Peyer's patch (tissue), 4 donors: ENCODE results near the gene LTC4S. TPM values are rescaled to one million over a fixed set of nuclear protein-coding genes. Genes with fewer than 3 reads are reported as not detected.
A peak's percentile ranks its signal among the peaks of the same experiment; 100 is the strongest.

Experiments
- DNase-seq, 3 donors: peaks; one replicate each; pipeline ENCODE4 v3.0.0-alpha.2; 2017 to 2019
- H3K27ac ChIP-seq, 4 donors: fragments of 200-600 bp; sonication (generic); one replicate each; pipeline ENCODE4 v1.5.1; 2016 to 2019
- H3K27me3 ChIP-seq, 2 donors: fragments of 200-600 bp; sonication (generic); one replicate each; pipeline ENCODE4 v1.5.1; 2019
- H3K36me3 ChIP-seq, 3 donors: fragments of 200-600 bp; sonication (generic); one replicate each; pipeline ENCODE4 v1.5.1; 2016 to 2019
- H3K4me1 ChIP-seq, 4 donors: fragments of 200-600 bp; sonication (generic); one replicate each; pipeline ENCODE4 v1.5.1; 2016 to 2019
- H3K4me3 ChIP-seq, 4 donors: fragments of 200-600 bp; sonication (generic); 1 replicate in 3 of 4; 2 replicates in 1 of 4; pipeline ENCODE4 v1.5.1; 2016 to 2019; ENCODE audit warnings: mild to moderate bottlenecking in 1 of 4
- H3K9me3 ChIP-seq, 4 donors: fragments of 200-600 bp; sonication (generic); one replicate each; pipeline ENCODE4 v1.5.1; 2016 to 2019; ENCODE audit warnings: mild to moderate bottlenecking in 1 of 4
- POLR2A ChIP-seq, 2 donors: fragments of 450-650 bp; IDR thresholded peaks; one replicate each; pipeline ENCODE4 v1.5.1; 2017; ENCODE audit warnings: antibody characterized with exemption in 2 of 2, mild to moderate bottlenecking in 2 of 2, moderate library complexity in 2 of 2
- total RNA-seq, 4 donors: library from RNA; depleted of rRNA; stranded (reverse); fragments of >200 nt; gene quantifications; one replicate each; pipeline ENCODE4 v1.1.0, GENCODE V29; 2016
- TF ChIP-seq, protein P1 (sequence below), 6 experiments: fragments of 450-650 bp in 4 of 6; fragments of 200-600 bp in 2 of 6; sonication (generic) in 1 of 6; IDR thresholded peaks; one replicate each; pipeline ENCODE4 v1.5.1; 2017 to 2019; ENCODE audit warnings: antibody characterized with exemption in 6 of 6, mild to moderate bottlenecking in 3 of 6, moderate library complexity in 1 of 6

LTC4S gene
- total RNA-seq, 4 donors from 2014 or later = 1.9 to 12.4 (median 3.6) TPM; not detected in 1

DNA sequence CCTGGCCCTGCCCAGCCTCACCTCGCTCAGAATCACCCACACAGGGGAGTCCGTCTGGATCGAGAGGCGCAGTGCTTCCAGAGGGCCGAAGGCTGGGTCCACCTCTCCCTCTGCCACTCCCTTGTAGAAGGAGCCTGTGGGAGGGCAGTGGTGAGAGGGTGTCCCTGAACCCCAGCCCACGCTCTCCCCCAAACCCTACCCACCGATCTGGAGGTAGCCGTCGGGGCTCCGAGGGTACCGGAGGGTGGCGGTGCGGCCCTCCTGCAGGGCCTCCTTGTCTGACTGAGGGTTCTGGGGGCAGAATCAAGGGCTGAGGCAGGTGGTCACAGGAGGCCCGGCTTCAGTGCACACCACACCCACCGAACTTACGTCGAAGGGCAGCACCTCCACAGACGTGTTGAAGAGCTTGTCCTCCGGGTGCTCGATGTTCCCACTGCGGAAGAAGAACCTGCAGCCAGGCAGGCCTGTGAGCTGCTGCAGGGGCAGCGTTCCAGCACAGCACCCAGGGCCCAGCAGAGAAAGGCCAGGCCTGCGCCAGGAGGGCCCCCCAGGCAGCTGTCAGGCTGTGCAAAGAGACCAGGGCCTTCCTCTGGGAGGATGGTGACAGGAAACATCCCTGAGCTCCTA is 4.5 kb downstream of the LTC4S start:
- H3K27ac ChIP-seq = no peak overlapping the region
- peaks cover 0 to 58% (median 0%) of the 10 kb centered on the region in 3 donors for H3K36me3 ChIP-seq
- H3K4me1 ChIP-seq = peaks cover 2 to 50% (median 33%) of the 10 kb centered on the region in 4 donors
- TF ChIP-seq, protein P1, sequence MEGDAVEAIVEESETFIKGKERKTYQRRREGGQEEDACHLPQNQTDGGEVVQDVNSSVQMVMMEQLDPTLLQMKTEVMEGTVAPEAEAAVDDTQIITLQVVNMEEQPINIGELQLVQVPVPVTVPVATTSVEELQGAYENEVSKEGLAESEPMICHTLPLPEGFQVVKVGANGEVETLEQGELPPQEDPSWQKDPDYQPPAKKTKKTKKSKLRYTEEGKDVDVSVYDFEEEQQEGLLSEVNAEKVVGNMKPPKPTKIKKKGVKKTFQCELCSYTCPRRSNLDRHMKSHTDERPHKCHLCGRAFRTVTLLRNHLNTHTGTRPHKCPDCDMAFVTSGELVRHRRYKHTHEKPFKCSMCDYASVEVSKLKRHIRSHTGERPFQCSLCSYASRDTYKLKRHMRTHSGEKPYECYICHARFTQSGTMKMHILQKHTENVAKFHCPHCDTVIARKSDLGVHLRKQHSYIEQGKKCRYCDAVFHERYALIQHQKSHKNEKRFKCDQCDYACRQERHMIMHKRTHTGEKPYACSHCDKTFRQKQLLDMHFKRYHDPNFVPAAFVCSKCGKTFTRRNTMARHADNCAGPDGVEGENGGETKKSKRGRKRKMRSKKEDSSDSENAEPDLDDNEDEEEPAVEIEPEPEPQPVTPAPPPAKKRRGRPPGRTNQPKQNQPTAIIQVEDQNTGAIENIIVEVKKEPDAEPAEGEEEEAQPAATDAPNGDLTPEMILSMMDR (IDR thresholded peaks at IDR 0.05) = no peak
- no peak for TF ChIP-seq POLR2A (IDR thresholded peaks at IDR 0.05)
- no peak for DNase-seq
- H3K27me3 ChIP-seq = no peaks in the 10 kb centered on the region
- no peak overlapping the region for H3K4me3 ChIP-seq
- no peaks in the 10 kb centered on the region for H3K9me3 ChIP-seq

DNA sequence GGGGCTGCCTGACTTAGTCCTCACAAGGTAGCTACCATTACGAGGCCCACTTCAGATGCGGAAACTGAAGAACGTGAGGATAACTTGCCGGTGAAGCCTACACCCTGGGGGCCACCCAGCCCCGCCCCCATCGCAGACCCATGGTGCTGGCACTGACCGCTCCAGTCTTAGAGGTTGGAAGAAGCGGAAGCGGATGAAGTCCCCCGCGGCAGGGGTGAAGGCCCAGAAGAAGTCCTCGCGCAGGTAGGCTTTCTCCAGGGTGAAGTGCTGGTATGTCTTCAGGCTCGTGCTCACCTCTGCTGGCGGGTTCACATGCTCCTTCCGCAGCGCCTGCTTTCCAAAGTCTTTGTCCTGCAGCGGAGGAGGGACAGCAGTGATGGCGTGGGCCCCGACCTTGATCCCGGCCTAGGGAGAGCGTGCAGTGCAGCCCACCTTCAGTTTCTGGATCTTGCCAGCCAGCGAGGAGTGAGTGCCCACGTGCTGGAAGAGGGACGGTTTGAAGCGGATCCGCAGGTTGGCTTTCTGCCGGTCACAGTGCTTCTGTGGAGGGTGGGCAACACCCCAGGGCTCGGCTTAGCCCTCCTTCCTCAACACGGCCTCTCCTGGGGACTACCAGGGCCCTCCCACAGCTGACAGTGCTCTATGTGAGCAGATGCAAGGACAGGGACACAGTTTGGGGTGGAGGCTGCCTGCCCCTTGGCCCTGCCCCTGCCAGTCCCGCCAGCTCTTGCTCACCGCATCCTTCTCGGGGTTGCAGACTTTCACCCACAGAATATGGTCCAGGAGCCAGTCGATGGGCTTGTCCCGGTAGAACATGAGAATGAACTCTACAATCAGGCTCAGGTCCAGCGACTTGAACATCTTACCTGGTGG is 5.2 kb downstream of the LTC4S start:
- no peak for DNase-seq
- no peaks in the 10 kb centered on the region for H3K9me3 ChIP-seq
- H3K36me3 ChIP-seq = peaks cover 0 to 58% (median 0%) of the 10 kb centered on the region in 3 donors
- H3K4me3 ChIP-seq = no peak overlapping the region
- no peak for TF ChIP-seq POLR2A (IDR thresholded peaks at IDR 0.05)
- TF ChIP-seq, protein P1 (IDR thresholded peaks at IDR 0.05) = no peak
- no peaks in the 10 kb centered on the region for H3K27me3 ChIP-seq
- peaks cover 8 to 50% (median 35%) of the 10 kb centered on the region in 4 donors for H3K4me1 ChIP-seq
- H3K27ac ChIP-seq = no peak overlapping the region

DNA sequence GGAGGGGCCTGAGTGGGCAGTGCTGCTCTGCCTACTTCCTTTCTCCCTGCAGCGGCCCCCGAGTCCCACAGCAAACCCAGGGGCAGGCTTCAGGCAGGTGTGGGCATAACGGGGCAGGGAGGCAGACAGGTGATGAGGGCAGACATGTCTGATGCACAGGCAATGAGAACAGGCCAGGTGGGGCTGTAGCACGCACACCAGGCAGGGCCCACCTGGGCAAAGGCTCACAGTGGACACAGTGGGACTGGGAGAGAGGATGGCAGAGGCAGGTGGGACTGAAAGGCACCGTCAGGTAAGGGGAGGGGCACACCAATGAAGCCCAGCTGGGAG is 5.8 kb downstream of the LTC4S start:
- no peaks in the 10 kb centered on the region for H3K9me3 ChIP-seq
- TF ChIP-seq, protein P1 (IDR thresholded peaks at IDR 0.05) = no peak
- TF ChIP-seq POLR2A (IDR thresholded peaks at IDR 0.05) = no peak
- H3K27me3 ChIP-seq = no peaks in the 10 kb centered on the region
- H3K36me3 ChIP-seq = peaks cover 0 to 58% (median 0%) of the 10 kb centered on the region in 3 donors
- H3K4me1 ChIP-seq = peaks cover 13 to 50% (median 32%) of the 10 kb centered on the region in 4 donors
- no peak overlapping the region for H3K27ac ChIP-seq
- no peak overlapping the region for H3K4me3 ChIP-seq
- no peak for DNase-seq

DNA sequence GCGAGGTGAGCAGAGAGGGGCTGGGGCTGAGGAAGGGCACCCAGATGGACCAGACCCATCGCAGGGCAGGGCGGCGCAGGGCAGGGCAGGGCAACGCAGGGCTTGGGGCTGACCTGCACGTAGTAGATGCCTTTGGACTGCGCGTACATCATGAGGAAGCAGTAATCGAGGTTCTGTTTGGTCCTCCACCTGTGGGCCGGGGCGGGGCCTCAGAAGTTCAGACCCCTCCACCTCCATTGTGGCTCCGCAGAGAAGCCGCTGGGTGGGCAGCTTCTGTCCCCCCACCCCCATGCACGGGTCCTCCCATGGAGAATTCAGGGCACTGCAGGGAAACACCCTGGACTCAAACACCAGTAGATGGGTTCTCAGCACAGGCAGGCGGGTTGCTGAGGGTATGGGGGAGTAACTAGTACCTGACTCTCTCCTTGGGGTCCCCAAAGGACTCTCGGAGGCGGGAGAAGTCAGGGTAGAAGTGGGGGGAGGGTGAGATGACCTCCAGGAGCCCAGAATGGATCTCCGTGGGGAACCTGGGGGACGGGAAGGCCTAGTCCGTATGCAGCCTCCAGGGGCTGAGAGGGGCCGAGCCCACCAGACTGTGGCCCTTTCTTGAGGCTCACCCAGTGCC is 6.4 kb downstream of the LTC4S start:
- H3K27ac ChIP-seq = no peak overlapping the region
- H3K36me3 ChIP-seq = peaks cover 0 to 58% (median 0%) of the 10 kb centered on the region in 3 donors
- H3K4me3 ChIP-seq = no peak overlapping the region
- DNase-seq = no peak
- TF ChIP-seq, protein P1 (IDR thresholded peaks at IDR 0.05) = no peak
- TF ChIP-seq POLR2A (IDR thresholded peaks at IDR 0.05) = no peak
- H3K9me3 ChIP-seq = no peaks in the 10 kb centered on the region
- peaks cover 13 to 50% (median 31%) of the 10 kb centered on the region in 4 donors for H3K4me1 ChIP-seq
- H3K27me3 ChIP-seq = no peaks in the 10 kb centered on the region

DNA sequence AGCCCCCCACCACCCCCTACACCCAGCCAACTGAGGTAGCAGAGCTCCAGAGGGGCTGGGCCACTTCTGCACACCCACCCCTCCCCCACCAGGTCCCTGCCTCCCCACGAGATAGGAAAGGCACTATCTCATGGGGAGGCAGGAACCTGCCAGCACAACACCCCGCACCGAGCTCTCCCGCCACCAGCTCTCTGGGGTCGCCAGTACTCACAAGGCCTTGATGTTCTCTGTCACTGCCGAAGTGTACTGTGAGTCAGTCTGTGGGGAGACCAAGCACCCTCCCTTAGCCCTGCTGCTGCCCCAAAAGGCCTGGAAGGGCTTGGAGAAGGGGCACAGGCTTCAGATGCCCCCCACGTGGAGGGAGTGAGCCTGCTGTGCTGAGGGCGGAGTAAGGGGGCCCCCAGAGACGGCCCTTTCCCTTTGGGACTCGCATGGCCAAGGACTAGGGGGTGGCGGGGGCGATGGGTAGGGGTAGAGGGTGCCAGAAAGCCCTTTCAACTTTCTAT is 7.0 kb downstream of the LTC4S start:
- Histone ChIP-seq H3K27me3 (no peaks in the 10 kb centered on the region), H3K27ac (peak overlapping the region in 1 of 4 donors; percentile 15), H3K9me3 (no peaks in the 10 kb centered on the region), H3K4me1 (peaks cover 13 to 51% (median 30%) of the 10 kb centered on the region in 4 donors), H3K36me3 (peaks cover 0 to 58% (median 0%) of the 10 kb centered on the region in 3 donors), H3K4me3 (no peak overlapping the region)
- TF ChIP-seq POLR2A (IDR thresholded peaks at IDR 0.05) = no peak
- TF ChIP-seq, protein P1 (IDR thresholded peaks at IDR 0.05) = no peak
- no peak for DNase-seq
